IMR-90 (cell line): ENCODE data around the gene ADAMTS12. TPM values are rescaled to one million over a fixed set of nuclear protein-coding genes. Genes with fewer than 3 reads are reported as not detected.

Experiments used
- ATAC-seq: fragments of 200-7000 bp; cut with Tn5 transposase; 2 replicates; pipeline ENCODE4 v1.9.1; 2020; ENCODE audit warnings: low read depth, mild to moderate bottlenecking, moderate library complexity
- BruUV-seq: library from RNA; stranded (reverse); fragments of 400-500 nt; replicated peaks from 2 replicates; lab custom pipeline; 2021; lab: Mats Ljungman, UMichigan
- CTCF ChIA-PET: fragments of 300-600 bp; formaldehyde crosslinking; extraction: SDS; loops from one replicate; lab custom pipeline; 2021; ENCODE audit warnings: antibody characterized with exemption; lab: Yijun Ruan, JAX
- POLR2A ChIA-PET: fragments of 300-600 bp; sonication (Branson Sonifier 250); formaldehyde crosslinking; loops from one replicate; lab custom pipeline; 2022; ENCODE audit warnings: antibody characterized with exemption; ENCODE audit not compliant: unreplicated experiment; lab: Charles Lee
- DNase-seq: peaks from one replicate; pipeline ENCODE4 v3.0.0; 2013
- H2AFZ ChIP-seq: replicated peaks from 2 replicates; pipeline ENCODE3; 2013; ENCODE audit warnings: low read length, mild to moderate bottlenecking; ENCODE audit not compliant: poor library complexity
- H2AK5ac ChIP-seq: 2 replicates; pipeline ENCODE4 v1.6.1; 2013; ENCODE audit warnings: low read depth, low read length, inconsistent platforms
- H2AK9ac ChIP-seq: replicated peaks from 2 replicates; pipeline ENCODE3; 2013; ENCODE audit warnings: mild to moderate bottlenecking, low read depth, low read length, moderate library complexity; ENCODE audit not compliant: poor library complexity
- H2BK120ac ChIP-seq: 2 replicates; pipeline ENCODE4 v1.6.1; 2013; ENCODE audit warnings: low read depth, low read length, inconsistent platforms
- H2BK15ac ChIP-seq: 3 replicates; pipeline ENCODE4 v1.6.1; 2013; ENCODE audit warnings: low read depth, low read length, inconsistent platforms
- H2BK20ac ChIP-seq: 2 replicates; pipeline ENCODE4 v1.6.1; 2013; ENCODE audit warnings: low read depth, mild to moderate bottlenecking, inconsistent platforms, low read length, moderate library complexity
- H2BK5ac ChIP-seq: 2 replicates; pipeline ENCODE4 v1.6.1; 2013; ENCODE audit warnings: mild to moderate bottlenecking, low read depth, low read length, inconsistent platforms; ENCODE audit not compliant: poor library complexity, severe bottlenecking
- H3K14ac ChIP-seq: replicated peaks from 2 replicates; pipeline ENCODE4 v1.6.1; 2013; ENCODE audit warnings: low read depth, low read length, inconsistent platforms
- H3K18ac ChIP-seq: 2 replicates; pipeline ENCODE4 v1.6.1; 2013; ENCODE audit warnings: low read depth, low read length, control low read depth
- H3K23ac ChIP-seq: 2 replicates; pipeline ENCODE4 v1.6.1; 2013; ENCODE audit warnings: low read depth, low read length, inconsistent platforms
- H3K27ac ChIP-seq: 2 replicates; pipeline ENCODE4 v1.5.1; 2013; ENCODE audit warnings: mild to moderate bottlenecking, control low read depth, low read length; ENCODE audit not compliant: insufficient read depth
- H3K27me3 ChIP-seq: 2 replicates; pipeline ENCODE4 v1.6.1; 2013; ENCODE audit warnings: low read length; ENCODE audit not compliant: control insufficient read depth, insufficient read depth
- H3K36me3 ChIP-seq: 2 replicates; pipeline ENCODE4 v1.6.1; 2013; ENCODE audit warnings: low read length, mixed read lengths; ENCODE audit not compliant: control insufficient read depth, insufficient read depth
- H3K4ac ChIP-seq: 2 replicates; pipeline ENCODE4 v1.6.1; 2013; ENCODE audit warnings: low read depth, low read length, inconsistent platforms
- H3K4me1 ChIP-seq: 2 replicates; pipeline ENCODE4 v1.6.1; 2013; ENCODE audit warnings: low read length, mixed read lengths; ENCODE audit not compliant: control insufficient read depth, insufficient read depth
- H3K4me2 ChIP-seq: 2 replicates; pipeline ENCODE4 v1.6.1; 2013; ENCODE audit warnings: low read depth, mild to moderate bottlenecking, control low read depth, low read length, moderate library complexity
- H3K4me3 ChIP-seq: 2 replicates; pipeline ENCODE4 v1.5.1; 2013; ENCODE audit warnings: low read depth, mild to moderate bottlenecking, control low read depth, low read length, moderate library complexity; ENCODE audit not compliant: insufficient read depth
- H3K56ac ChIP-seq: 2 replicates; pipeline ENCODE4 v1.6.1; 2013; ENCODE audit warnings: low read length, inconsistent platforms; ENCODE audit not compliant: insufficient read depth; ENCODE audit errors: extremely low read depth
- H3K79me1 ChIP-seq, 2 experiments: 2 replicates each; pipeline ENCODE4 v1.6.1; 2013; ENCODE audit warnings: low read length in 2 of 2, inconsistent platforms in 1 of 2, low read depth in 1 of 2
- H3K9ac ChIP-seq: 2 replicates; pipeline ENCODE4 v1.6.1; 2013; ENCODE audit warnings: low read depth, low read length, control low read depth
- H3K9me1 ChIP-seq: 2 replicates; pipeline ENCODE4 v1.6.1; 2013; ENCODE audit warnings: low read length, inconsistent platforms; ENCODE audit not compliant: insufficient read depth
- H3K9me3 ChIP-seq: 2 replicates; pipeline ENCODE4 v1.6.1; 2013; ENCODE audit warnings: low read length; ENCODE audit not compliant: control insufficient read depth, insufficient read depth
- H4K20me1 ChIP-seq: 2 replicates; pipeline ENCODE4 v1.6.1; 2013; ENCODE audit warnings: low read length, inconsistent platforms; ENCODE audit not compliant: insufficient read depth
- H4K5ac ChIP-seq: 2 replicates; pipeline ENCODE4 v1.6.1; 2013; ENCODE audit warnings: mild to moderate bottlenecking, low read depth, low read length, control low read depth
- H4K8ac ChIP-seq, 2 experiments: 2 replicates each; pipeline ENCODE4 v1.6.1; 2013; ENCODE audit warnings: low read depth in 2 of 2, low read length in 2 of 2, control low read depth in 1 of 2, inconsistent platforms in 1 of 2
- H4K91ac ChIP-seq: 2 replicates; pipeline ENCODE4 v1.6.1; 2013; ENCODE audit warnings: low read depth, low read length, inconsistent platforms; ENCODE audit not compliant: insufficient read depth
- RAD21 ChIP-seq: IDR thresholded peaks from 2 replicates; pipeline ENCODE4 v1.6.1; 2012; ENCODE audit warnings: low read length, improper control_type of control experiment
- WGBS, 2 experiments: methylation state at CpG; one replicate each; pipeline versions ENCODE4 v1.1.5 to v1.1.7; 2013; ENCODE audit warnings: missing lambda C conversion rate in 2 of 2; ENCODE audit not compliant: insufficient read length in 1 of 2; ENCODE audit errors: extremely low coverage in 2 of 2; 5-methylcytosine and 5-hydroxymethylcytosine counted together
- dilution Hi-C: fragments of 300-500 bp; cut with HindIII; formaldehyde crosslinking; loops from one replicate; pipeline ENCODE4 v1.14.3; 2018; ENCODE audit warnings: low sequenced_read_pairs; ENCODE audit not compliant: unreplicated experiment
- in situ Hi-C: fragments of 300-500 bp; cut with MboI; formaldehyde crosslinking; loops from 3 replicates; pipeline ENCODE4 v1.14.3; 2019; ENCODE audit warnings: low sequenced_read_pairs, inconsistent platforms, mixed read lengths
- intact Hi-C: fragments of 100-400 bp; cut with micrococcal nuclease; formaldehyde crosslinking; loops from 2 replicates; pipeline ENCODE4 v1.10.0; 2022
- polyA plus RNA-seq, 3 experiments: library from polyadenylated mRNA; depleted of rRNA; stranded (reverse); fragments of >200 nt; gene quantifications; 2 replicates each; pipeline ENCODE4 v1.2.3, GENCODE V29; 2012; ENCODE audit warnings: low replicate concordance in 1 of 3
- total RNA-seq: library from RNA; depleted of rRNA; stranded (reverse); fragments of >200 nt; gene quantifications from 2 replicates; pipeline ENCODE4 v1.2.3, GENCODE V29; 2012

Gene ADAMTS12
- total and polyA plus RNA-seq, 2 of the 4 experiments (the other 2 are of a cell fraction): 27.3 to 51.3 TPM

DNA sequence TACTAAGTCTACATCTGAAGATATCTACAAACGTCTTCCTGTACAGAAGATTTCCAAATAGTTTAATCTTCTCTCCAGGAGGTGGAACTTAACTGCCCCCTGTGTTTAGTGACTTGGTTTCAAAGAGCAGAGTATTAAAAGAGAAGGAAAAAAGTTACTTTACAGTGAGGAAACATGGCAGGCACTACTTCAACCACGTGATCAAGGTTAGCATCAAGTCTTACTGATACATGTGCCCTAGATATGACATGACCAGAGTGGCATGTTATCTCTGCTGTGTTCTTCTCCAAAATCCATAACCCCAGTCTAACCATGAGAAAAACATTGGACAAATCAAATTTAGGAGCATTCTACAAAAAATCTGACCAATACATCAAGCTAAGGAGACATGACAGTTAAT is 125.8 kb downstream of the ADAMTS12 start:
- no peak overlapping the region for H2BK20ac ChIP-seq
- no peak overlapping the region for H2AK9ac ChIP-seq
- peaks cover 8% of the 10 kb centered on the region for H3K4me1 ChIP-seq
- no peaks in the 10 kb centered on the region for H3K27me3 ChIP-seq
- DNase-seq (no peak), ATAC-seq (no peak)
- TF ChIP-seq RAD21: no peak
- H3K18ac ChIP-seq: no peak overlapping the region
- H3K14ac ChIP-seq: no peak overlapping the region
- peaks cover 4 to 13% of the 10 kb centered on the region in 2 experiments; a peak in 1 of 4 replicates for H3K79me1 ChIP-seq
- H2BK120ac ChIP-seq: no peak overlapping the region
- no peak overlapping the region for H3K23ac ChIP-seq
- H2BK5ac ChIP-seq: no peak overlapping the region
- no TSS peak for BruUV-seq
- H3K4ac ChIP-seq: no peak overlapping the region
- no CpG with 5 or more reads among the region's 2 CpGs for WGBS, 2 experiments
- H3K9me3 ChIP-seq: no peaks in the 10 kb centered on the region
- H3K36me3 ChIP-seq: no peaks in the 10 kb centered on the region
- H2AFZ ChIP-seq: no peak overlapping the region
- H3K4me2 ChIP-seq: no peak overlapping the region
- no peak overlapping the region for H3K27ac ChIP-seq
- intact Hi-C loops (no loop called here), dilution Hi-C loops (no loop called here), in situ Hi-C loops (no loop called here)
- ChIA-PET POLR2A (no interaction called here), CTCF (interaction anchor here (0.6 kb wide), 1 partner anchor 12 kb away, joined by 3 read pairs; no protein-coding TSS in a partner anchor)
- H2BK15ac ChIP-seq: no peak overlapping the region
- no peak overlapping the region for H4K5ac ChIP-seq
- no peak overlapping the region for H4K91ac ChIP-seq
- peak overlapping the region; percentile 31; the same call in 1 of the 2 replicates for H2AK5ac ChIP-seq
- peaks cover 8% of the 10 kb centered on the region for H3K9me1 ChIP-seq
- H4K20me1 ChIP-seq: no peaks in the 10 kb centered on the region
- no peak overlapping the region for H3K9ac ChIP-seq
- H3K56ac ChIP-seq: no peak overlapping the region
- no peak overlapping the region for H3K4me3 ChIP-seq
- H4K8ac ChIP-seq: no peak overlapping the region
